ENCODE results near the gene LAPTM5.

Gene LAPTM5

DNA sequence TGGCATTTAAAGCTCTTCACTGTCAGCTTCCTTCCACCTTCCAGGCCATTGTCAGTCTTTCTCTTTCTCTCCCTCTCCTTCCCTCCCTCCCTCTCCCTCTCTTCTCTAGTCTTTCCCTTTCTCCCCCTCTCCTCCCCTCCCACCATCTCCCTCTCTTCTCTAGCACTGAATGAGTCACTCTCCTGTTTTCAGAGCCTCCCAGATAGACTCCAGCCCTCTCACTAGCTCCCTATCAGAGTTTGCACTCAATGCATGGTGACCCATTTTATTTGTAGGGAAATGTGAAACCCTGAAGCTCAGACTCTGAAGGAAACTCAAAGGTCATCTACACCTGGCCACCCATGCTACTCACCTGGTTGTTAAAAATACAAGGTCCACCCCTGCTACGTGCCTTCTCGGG, 29.8 kb downstream of the LAPTM5 start:
- no peak for DNase-seq

DNA sequence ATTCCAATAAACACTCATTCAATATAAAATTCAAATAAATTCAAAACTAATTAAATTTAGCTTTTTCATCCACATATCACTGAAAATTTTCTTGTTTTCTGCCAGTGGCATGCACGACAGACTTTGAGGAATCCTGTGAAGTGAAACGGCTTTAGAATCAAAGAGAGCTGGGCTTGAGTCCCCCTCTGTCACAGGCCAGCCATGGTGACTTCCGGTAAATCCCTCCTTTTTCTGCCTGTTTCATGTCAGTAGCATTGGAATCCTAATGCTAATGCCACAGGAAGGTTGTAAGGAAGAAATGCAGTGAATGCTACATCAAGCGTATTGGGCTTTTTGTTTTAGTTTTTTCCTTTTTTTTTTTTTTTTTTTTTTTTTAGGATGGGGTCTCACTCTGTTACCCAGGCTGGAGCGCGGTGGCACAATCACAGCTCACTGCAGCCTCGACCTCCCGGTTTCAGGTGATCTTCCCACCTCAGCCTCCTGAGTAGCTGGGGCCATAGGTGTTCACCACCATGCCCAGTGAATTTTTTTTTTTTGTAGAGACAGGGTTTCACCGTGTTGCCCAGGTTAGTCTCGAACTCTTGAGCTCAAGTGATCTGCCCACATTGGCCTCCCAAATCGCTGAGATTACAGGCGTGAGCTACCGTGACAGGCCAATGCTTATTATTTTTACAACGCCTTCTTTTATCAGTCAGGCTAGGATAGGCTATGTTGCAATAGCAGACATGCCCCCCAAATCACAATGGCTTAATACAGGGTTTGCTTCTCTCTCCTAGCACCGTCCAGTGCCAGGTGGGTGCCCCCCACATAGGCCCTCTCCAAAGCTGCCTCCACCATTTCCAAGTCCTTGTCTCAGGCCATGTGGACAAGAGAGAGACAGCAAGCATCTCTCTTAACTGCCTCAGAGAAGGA, 30.5 kb downstream of the LAPTM5 start:
- no peak for DNase-seq

DNA sequence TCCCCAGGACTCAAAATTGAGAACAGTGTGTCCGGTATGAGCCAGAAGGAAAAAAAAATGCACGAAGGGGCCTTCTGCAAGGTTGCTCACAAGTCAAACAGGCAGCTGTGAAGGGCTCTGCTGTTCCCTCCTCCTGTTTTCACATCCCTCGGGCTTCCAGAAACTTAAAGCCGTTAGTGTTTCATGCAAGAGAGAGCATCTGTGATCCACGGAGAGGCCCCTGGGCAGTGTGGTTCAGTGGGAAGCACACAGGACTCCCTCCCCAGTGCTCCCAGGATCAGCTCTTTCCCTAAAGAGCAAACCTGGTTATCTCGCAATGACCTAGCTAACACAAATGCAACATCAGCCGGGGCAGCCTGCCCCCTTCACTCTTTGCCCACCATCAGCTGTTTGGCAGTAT, 31.3 kb downstream of the LAPTM5 start:
- DNase-seq = no peak

DNA sequence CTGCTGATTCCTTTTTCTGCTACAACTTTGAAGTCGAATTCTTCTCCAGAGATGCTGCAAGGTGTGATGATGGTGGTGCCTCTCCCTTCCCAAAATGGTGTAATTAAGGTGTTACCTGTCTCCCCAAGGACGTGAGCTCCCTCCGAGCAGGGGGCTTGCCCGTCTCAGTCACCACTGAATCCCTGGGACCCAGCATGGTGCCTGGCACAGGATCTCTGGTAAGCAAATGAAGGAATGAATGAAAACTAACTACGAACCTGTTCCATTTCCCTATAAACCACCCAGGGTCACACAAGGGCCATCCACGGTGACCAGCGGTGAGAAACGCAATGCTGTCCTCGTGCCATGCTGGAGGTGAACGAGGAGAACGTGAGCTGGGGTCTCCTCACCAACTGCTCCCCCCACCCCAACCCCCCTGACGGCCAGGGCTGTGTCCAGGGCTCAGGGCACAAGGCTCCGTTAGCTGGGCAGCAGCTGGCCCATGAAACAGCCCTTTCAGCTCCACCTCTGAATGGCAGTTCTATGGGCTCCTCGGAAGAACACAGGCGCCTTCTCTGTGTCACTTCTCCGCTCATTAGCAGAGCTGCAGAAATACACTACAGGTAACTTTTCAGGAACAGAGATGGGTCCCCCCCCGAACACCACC, 32.0 kb downstream of the LAPTM5 start:
- DNase-seq = no peak

DNA sequence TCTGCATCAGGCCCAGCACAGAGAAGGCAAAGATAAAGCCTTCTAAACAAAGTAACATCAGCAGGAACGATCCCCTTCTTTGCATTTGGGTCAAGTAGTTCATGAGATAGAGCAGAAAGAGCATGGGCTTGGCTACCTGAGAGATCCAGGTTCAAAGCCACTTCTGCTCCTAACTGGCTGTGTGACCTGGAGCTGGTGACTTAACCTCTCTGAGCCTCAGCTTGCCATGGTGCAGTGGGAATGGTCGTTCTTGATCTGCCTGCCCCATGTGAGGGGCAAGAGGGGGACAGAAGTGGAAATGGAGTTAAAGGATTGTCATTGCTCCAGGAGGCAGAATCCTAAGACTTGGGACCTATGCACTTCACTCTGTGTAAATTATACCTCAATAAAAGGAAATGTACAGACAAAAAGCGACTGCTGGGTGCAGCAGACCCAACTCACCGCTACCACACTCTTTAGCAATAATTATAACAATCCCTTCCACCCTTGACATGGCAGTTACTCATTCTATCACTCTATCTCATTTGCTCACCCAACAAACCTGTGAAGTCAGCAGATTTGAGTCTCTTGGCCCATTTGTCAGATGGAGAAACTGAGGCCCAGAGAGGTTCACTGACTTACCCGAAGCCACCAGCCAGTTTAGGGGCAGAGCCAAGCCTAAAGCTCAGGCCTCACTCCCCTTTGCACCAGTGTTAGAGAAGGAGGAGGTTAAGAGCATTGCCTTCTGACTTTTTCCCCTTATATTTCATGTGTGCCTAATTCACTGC, 32.7 kb downstream of the LAPTM5 start:
- no peak for DNase-seq

DNA sequence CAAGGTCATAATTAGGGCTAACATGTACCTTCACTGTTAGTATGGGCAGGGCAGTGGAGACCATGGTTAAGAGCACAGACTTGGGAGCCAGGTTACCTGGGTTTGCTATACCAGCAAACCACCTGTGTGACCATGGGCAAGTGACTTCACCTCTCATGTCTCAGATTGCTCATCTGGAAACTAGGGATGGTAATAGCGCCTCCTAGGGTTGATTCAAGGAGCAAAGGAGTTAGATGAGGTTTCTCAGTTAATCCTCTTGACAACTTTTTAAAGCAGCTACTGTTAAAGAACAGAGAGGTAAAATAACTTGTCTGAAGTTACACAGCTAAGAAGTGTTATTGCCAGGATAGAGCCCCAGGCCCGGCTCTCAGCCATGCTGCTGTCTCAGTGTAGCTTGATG, 33.4 kb downstream of the LAPTM5 start:
- no peak for DNase-seq

DNA sequence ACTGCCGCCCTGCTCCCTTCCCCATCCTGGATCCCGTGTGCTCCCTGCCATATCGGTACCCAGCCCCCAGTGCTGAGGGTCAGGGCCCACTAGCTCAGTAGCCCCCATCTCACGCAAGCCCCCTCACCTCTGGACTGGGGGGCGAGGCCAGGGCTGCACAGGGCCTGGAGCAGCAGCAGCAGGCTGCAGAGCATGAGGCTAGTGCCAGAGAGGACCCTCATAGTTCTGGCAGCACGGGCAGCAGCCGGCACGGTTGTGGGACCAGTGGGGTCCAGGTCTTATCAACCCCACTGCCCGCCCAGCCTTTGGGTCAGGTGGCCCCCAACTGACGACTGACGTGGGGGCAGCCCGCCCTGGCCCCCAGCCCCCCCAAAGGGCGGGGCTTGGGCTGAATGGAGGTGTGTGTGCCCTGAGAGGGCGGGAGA, 34.2 kb downstream of the LAPTM5 start, which contains the start of gene MATN1:
Gene MATN1 (minus strand): TSS at position 255 of the 425 bp plus-strand sequence. CDS start 34 bp downstream, at position 221.
- DNase-seq = no peak

DNA sequence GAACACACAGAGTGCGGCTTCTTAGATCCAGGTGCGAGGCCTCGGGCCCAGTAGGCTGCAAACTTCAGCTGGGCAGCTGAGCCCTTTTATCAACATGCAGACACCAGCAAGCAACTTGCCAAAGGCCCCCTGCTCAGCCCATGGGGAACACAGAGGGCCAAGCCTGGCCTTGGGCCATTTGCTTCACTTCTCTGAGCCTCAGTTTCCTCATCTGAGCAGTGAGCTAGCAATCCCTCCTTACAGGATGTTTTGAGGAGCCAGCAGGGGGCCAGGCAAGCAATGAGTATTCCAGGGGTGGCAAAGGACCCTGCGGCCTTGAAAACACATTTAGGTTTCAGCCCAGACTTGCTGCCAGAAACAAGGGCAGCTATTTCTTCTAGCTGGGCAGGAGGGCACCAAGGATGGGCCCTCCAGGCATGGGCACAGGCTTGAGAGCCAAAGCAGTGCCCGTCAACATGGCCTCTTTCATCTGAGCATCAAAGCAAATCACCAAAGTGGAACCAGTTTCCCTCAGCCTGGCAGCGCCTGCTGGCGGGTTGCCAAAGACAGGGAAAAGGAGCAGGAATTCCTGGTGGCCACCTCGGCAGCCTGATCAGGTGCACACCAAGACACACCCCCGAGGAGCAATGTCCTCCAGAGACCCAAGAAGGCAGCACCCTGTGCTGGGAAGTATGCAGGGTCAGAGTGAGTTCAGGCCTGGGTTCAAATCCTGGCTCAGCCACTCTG, 35.6 kb downstream of the LAPTM5 start:
- DNase-seq = no peak

DNA sequence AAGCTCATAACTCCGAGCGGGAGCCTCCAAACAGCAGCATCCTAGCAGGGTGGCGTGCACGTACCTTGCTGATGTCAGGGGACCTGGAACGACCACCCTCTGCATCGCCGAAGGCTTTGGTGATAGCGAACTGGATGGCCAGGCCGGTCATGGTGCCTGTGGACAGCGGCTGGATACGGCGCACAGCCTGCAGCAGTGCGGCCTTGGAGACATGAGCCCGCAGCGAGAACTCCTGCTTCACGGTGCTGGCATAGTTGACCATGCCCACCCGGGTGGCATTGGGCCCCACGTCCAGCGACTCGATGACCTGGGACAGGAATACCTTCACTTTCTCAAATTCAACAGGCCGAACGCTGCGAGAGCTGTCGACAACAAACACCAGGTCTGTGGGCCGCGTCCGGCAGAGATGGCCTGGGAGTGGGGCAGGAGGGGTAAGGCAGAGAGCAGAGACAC, 36.2 kb downstream of the LAPTM5 start:
- DNase-seq = no peak

DNA sequence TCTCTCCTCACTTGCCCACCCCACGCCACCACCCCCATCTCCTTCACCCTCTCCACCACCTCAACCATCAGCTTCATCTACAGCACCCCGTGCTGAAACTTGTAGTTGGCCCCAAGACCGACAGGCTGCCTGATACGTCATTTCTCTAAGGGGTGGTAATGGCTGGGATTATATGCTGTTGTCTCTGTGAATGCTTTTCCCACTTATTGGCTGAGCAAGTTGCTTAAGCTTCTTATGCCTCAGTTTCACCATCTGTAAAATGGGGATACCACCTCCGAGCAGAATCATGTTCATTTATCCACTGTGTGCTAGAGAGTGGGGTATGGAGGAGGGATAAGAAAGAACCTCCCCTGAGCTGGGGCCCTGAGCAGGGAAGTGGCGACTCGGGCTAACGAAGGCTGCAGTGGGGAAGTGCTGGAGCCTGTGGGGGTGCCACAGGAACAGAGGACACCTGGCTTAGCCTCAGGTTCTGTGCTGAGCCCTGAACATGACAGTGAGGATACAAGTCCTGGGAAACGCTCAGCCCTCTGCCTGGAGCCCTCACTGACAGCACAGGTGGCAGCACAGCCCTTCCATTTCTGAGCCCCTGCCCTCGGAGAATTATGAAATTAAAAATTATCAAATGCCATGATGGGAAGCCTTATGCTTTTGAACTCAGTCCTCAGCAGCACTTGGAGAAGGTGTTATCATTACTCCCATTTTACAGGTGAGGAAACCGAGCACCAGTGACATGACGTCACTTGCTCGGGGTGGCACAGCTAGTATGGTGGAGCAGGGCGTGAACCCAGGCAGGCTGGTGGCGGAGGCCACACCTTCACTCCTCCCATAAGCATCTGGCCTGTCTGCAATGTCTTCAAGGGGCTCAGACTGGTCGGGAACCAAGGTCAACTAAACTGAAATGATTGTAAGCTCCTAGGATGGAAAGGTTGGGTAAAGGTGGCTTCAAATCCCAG, 37.0 kb downstream of the LAPTM5 start:
- no peak for DNase-seq

DNA sequence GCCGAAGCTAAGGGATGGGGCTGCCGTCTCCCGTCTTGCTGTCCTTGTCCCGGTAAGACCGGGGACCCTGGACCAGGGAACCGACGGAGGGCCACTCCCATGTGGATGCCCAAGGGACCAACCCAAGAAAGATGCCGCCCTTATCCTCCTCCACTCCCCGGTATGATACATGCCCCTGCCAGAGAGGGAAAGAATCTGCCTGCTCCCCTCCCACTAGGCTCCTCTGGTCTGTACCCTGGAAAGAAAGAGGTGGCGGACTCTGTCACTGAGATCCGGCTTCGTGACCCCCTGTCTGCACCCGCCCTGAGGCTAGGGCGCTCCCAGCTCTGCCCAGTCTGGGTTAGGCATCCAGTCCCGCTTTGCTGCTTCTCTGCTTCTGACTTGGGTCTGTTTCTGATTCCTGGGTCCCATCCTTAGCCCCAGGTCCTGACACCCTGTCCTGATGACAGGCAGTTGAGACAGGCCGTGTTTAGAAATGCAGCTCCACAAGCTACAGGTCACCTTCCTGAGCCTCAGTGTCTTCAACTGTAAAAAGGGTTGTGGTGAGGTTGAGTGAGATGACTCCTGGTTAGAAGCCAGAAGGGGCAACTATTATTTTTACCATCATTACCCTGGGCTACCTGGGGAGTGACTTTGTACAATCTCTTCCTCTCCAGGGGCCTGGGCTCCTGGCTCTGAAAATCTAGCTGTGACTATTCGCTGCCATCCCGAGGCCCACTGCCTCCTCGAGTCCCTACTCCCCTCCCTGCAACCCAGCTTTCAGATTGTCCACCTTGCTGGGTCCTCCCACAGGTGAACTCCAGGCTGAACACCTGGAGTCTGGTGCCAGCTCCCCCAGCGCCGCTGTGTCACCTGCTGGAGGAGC, 37.9 kb downstream of the LAPTM5 start:
- no peak for DNase-seq

DNA sequence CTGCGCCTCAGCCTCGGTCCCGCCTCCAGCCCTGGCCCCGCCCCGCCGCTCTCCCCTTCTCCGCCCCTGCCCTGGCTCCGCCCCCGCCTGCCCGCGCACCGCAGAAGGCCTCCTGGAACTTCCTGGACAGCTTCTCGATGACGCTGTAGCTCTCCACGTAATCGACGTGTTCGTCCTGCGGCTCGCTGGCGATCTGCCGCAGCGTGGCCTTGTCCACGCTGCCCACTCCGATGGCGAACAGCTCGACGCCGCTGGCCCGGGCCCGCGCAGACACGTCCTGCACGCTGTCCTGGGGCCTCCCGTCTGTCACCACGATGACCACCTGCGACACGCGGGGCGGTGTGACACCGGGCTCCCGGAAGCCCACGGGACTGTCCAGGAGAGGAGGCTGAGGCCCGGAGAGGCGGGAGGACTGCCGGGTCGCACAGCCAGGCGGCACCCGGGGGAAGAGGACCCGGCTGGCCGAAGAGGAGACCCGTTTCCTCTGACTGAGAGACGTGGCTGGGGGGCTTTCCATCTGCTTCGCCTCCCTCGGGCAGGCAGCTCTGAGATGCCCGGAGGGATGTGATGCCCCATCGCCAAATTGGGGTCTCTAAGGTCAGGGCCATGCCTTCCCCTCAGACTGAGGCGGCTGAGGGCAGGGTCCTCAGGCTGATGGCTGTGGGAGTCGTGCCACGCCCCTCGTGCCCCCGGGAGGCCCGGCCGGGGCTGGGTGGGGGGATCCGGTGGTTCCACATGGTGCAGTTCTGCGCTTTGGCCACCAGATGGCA, 38.8 kb downstream of the LAPTM5 start:
- peak; percentile 86 to 89 for DNase-seq

DNA sequence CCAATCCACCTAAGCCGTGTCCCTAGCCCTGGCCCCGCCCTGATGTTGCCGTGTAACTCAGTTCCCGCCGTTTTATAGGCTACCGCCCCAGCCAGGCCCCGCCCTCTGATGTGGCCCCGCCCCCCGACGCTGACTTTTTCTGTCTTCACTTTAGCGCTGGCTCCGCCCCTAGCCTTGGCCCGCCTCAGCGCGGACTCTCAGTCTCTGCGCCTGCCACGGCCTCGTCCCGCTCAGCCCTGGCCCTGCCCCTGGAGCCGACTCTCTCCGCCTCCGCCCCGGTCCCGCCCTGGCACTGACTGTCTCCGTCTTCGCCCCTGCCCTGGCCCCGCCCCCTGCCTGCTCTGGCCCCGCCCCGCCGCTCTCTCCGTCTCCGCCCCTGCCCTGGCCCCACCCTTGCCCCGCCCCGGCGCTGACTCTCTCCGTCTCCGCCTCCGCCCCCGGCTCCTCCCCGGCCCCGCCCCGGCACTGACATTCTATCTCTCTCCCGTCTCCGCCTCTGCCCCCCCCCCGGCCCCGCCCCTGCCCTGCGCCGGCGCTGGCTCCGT, 39.4 kb downstream of the LAPTM5 start:
- peak; percentile 100 for DNase-seq

DNA sequence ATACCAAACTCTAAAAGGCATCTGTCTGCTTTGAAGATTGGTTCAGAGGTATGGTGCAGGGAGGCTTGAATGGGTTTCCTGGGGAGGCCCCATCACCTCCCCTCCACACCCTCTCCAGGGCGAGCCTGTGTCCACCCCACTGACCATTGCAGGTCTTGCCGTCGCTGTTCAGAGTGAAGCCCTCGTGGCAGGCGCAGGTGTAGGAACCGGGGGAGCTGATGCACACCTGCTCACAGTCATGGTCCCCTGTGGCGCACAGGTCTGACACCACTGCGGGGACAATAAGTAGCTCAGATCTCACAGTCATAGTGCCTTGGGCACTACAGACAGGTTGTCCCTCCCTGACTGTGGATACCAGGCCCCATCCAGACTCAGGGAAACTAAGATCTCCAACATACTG, 40.9 kb downstream of the LAPTM5 start:
- no peak for DNase-seq

DNA sequence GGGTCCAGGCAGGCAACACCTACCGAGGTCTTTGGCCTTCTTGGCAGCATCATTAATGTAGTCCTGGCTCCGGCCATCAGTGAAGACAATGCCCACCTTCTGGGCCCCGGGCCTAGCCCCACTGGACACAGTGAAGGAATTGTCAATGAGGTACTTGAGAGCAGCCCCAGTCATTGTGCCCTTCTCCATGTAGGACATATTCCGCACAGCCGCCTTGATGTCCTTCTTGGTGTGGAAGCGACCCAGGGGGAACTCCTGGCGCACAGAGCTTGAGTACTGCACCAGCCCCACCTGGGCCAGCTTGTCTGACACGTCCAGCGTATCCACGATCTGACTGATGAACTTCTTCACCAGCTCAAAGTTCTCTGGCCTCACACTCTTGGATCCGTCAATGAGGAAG, 41.7 kb downstream of the LAPTM5 start:
- no peak for DNase-seq

DNA sequence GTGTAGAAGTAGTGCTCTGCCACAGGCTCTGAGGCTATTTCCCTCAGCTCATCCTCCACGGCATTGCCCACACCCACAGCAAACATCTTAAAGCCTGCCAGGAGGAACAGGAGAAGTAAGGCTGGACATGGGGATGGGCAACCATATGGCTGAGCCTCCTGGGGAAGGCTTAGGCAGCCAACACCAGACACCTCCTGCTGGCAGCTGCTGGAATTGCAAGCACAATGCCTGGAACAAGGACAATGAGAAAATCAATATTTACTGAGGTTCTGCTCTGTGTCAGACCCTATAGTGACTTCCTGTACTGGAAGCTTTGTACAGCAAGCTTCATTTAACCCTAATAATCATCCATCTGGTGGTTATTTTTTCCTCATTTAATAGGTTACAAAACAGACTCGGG, 42.4 kb downstream of the LAPTM5 start:
- DNase-seq = peak; percentile 45 to 56

DNA sequence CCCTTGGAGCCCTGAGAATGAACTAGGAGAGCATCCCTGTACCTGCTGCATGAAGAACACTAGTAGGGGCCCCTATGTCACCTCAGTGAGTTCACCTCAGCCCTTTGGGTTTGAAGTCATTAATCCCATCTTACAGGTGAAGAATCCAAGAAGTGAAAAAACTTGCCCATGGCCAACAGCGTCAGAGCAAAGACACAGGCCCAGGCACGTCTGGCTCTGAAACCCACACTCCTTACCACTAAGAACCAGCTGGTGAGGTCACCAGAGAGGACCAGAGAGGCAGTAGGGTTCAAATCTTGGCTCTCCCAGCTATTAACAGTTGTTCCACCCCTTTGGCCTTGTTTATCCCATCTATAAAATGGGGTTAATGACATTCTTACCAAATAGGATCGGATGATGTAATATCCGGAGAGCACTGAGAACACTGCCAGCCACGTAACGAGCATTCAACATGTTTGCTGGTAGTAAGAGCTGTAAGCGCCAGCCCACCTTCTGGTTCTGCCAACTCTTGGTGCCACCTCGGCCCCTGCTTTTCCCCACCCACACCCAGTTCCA, 43.0 kb downstream of the LAPTM5 start:
- DNase-seq = no peak

DNA sequence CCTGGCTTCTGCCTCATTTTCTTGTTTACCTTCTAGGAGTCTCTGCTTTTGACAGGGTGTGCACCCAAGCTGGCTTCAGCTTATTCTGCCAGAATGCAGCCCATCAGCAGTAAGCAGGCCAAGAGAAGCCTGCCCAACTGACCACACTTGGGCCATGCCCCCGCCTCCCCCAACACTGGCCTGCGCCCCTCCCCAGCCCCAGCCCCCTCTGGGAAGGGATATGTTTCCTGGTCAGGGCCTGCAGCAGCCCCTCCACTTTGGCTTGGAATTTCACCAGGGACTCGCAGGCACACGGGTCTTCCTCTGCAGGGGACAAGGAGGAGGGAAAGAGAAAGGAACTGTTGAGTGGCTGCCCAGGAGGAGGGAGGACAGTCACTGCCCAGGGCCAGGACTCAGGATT, 43.5 kb downstream of the LAPTM5 start:
- DNase-seq = no peak

DNA sequence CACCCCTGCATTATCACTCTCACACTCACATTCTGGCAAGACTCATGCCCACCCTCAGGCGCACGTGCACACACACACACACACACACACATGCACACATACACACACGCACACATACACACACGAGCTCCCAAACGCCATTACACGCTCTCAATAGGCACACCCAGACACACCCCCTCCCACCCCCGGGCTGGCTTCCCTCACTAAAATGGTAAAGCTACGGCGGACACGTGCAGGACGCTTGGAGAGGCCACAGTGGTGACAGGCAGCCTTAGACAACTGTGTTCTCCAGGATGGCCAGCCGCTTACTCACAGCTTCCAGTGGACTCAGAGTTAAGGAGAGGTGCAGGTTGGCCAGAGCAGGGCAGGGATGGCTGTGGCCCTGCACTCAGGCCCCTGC, 44.3 kb downstream of the LAPTM5 start:
- DNase-seq = no peak
